Measurements from ENCODE around the gene ZBTB16.

Gene ZBTB16

DNA sequence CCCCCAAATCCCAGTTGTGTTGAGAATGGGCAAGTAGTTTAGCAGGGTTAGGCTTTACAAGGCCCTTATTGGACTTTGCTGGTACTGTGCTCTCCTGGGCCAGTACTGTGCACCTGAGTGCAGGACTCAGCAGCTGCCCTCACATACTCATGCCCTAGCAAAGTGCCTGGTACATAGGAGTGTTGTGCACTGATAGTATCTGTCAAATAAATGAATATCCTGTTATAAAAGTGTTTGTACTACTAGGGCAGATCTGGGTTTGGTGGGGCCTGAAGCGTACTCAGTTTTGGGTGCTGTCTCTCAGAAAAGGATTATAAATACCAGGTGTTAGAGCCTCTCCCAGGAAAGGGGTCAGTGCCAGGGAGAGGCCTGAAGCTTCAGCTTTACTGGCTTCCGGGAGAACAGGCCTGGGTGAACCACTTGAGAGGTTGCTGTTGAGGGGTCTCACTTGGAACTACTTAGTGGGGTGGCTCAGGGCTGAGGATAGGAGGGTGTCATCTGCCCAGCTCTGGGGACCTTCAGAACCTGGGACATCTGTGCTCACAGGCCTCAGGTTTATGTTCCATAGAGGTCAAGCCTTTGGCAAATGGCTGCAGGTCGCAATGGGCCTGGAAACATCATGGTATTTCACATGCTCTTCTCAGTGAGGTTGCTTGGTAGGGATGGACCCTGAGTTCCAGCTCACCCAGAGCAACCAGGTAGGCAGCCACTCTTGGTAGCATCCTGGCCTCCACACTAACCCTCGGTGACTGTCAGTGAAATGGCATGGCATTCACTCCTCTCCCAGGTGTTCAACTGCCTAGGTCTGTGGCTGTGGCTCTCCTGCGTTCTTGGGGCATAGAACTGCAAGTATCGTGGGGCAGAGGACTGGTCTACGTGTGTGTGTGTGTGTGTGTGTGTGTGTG, 106.1 kb downstream of the ZBTB16 start:
- H3K27me3 Mint-ChIP-seq (ENCODE audit: low read depth, poor library complexity) = peaks cover 5% of the 10 kb centered on the region
- H3K9me3 Mint-ChIP-seq = no peaks in the 10 kb centered on the region
- no peaks in the 10 kb centered on the region for H3K36me3 Mint-ChIP-seq (ENCODE audit: low read depth)
- no peak for DNase-seq
- H3K27ac Mint-ChIP-seq = no peak overlapping the region
- TF ChIP-seq, protein P1, sequence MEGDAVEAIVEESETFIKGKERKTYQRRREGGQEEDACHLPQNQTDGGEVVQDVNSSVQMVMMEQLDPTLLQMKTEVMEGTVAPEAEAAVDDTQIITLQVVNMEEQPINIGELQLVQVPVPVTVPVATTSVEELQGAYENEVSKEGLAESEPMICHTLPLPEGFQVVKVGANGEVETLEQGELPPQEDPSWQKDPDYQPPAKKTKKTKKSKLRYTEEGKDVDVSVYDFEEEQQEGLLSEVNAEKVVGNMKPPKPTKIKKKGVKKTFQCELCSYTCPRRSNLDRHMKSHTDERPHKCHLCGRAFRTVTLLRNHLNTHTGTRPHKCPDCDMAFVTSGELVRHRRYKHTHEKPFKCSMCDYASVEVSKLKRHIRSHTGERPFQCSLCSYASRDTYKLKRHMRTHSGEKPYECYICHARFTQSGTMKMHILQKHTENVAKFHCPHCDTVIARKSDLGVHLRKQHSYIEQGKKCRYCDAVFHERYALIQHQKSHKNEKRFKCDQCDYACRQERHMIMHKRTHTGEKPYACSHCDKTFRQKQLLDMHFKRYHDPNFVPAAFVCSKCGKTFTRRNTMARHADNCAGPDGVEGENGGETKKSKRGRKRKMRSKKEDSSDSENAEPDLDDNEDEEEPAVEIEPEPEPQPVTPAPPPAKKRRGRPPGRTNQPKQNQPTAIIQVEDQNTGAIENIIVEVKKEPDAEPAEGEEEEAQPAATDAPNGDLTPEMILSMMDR (IDR thresholded peaks at IDR 0.05) = no peak
- H3K4me3 Mint-ChIP-seq = no peak overlapping the region
- peaks cover 99% of the 10 kb centered on the region for H3K4me1 Mint-ChIP-seq

DNA sequence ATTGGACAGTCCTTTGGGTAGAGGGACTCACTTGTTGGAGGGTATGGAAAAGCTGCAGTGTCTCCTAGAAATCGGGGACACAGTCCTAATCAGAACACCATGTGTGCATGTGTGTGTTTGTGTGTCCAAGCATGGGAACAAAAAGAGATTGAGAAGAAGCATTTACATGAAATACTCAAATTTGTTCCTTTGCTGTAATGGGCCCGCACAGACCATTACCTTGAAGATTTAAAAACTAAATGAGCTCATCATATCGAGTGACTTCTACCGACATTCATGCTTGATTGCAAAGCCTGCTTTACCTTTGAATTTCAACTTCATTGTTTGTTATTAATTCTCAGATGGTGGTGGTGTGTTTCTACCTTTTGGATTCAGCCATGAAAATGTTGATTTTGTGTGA, 106.9 kb downstream of the ZBTB16 start:
- peak overlapping the region; percentile 35 for H3K4me3 Mint-ChIP-seq
- H3K36me3 Mint-ChIP-seq (ENCODE audit: low read depth) = no peaks in the 10 kb centered on the region
- TF ChIP-seq, protein P1 (IDR thresholded peaks at IDR 0.05) = no peak
- peaks cover 99% of the 10 kb centered on the region for H3K4me1 Mint-ChIP-seq
- H3K27ac Mint-ChIP-seq = peak overlapping the region; percentile 47
- no peak for DNase-seq
- no peaks in the 10 kb centered on the region for H3K9me3 Mint-ChIP-seq
- H3K27me3 Mint-ChIP-seq (ENCODE audit: low read depth, poor library complexity) = peaks cover 5% of the 10 kb centered on the region

DNA sequence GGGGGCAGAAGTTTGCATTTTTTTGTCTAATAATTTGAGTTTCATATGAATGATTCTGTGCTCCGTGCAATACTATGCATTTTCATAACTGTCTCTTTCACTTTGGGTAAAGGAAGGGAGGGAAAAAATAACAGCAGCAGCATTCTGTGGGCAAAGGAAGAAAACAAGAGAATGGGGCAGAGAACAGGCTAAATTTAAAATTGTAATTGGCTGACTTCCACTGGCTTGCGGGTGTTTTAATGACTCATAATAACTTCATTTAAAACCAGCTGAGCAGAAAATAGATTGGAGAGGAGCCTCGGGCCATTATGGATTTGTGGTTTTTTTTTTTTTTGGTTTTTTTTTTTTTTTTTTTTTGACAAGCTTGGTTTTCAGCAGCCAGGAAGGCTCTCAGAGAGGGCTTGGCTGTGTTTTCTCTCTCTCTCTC, 107.4 kb downstream of the ZBTB16 start:
- TF ChIP-seq, protein P1 (IDR thresholded peaks at IDR 0.05) = no peak
- Mint-ChIP-seq H3K4me3 (peak overlapping the region; percentile 35), H3K27me3 (ENCODE audit: low read depth, poor library complexity) (peaks cover 5% of the 10 kb centered on the region), H3K36me3 (ENCODE audit: low read depth) (no peaks in the 10 kb centered on the region), H3K4me1 (peaks cover 99% of the 10 kb centered on the region), H3K27ac (peak overlapping the region; percentile 47), H3K9me3 (no peaks in the 10 kb centered on the region)
- DNase-seq = no peak

DNA sequence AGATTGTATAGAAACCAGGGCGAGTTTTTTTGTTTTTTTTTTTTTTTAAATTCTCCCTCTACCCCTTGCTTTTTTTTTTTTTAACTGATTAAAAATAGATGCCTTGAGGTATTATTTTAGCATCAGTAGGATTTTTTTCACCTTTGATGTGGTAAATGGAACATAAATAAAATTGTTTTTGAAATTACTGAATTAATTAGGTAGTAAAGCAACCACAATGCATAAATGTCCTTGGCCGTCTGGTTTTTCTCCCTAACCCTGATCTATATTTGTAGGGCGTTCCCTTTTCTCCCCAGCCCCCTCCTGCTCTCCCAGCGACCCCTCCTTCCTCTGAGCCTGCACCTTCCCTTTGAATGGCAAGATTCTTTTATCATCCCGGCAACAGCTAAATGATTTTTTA, 107.8 kb downstream of the ZBTB16 start:
- Mint-ChIP-seq H3K27ac (peak overlapping the region; percentile 34), H3K9me3 (no peaks in the 10 kb centered on the region), H3K36me3 (ENCODE audit: low read depth) (no peaks in the 10 kb centered on the region), H3K27me3 (ENCODE audit: low read depth, poor library complexity) (peaks cover 5% of the 10 kb centered on the region), H3K4me1 (peaks cover 99% of the 10 kb centered on the region), H3K4me3 (peak overlapping the region; percentile 19)
- TF ChIP-seq, protein P1 (IDR thresholded peaks at IDR 0.05) = no peak
- no peak for DNase-seq

DNA sequence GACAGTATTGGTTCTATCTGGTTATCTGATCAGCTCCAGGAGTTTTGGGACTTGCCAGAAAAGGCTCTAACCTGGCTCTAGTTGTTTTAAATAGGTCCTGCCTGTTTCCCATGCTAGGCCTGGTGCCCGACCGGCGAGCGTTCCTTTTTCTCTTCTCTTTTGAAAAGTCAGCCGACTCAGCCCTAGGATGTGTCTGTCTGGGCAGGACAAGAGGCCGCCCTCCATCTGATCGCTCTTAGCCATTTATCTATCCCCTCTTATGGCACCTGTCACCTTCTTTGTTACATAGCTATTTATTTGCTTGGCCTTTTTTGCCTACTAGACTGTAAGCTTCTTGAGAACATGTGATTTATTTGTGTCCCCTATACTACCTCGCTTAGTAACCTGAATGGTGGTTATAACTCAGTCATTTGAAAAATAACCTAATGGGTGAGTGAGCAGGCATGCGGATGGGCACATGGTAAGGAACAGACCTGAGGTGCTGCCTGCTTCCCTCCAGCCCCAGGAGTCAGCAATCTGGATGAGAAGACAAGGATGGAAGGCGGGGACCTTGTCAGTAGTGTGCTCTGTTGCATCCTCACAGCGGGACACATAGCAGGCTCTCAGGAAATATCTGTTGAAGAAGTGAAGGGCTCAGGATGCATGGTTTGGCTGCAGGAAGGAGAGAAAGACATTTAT, 108.4 kb downstream of the ZBTB16 start:
- TF ChIP-seq, protein P1 (IDR thresholded peaks at IDR 0.05) = no peak
- H3K9me3 Mint-ChIP-seq = no peaks in the 10 kb centered on the region
- H3K27ac Mint-ChIP-seq = peak overlapping the region; percentile 34
- peak overlapping the region; percentile 19 for H3K4me3 Mint-ChIP-seq
- peaks cover 99% of the 10 kb centered on the region for H3K4me1 Mint-ChIP-seq
- no peaks in the 10 kb centered on the region for H3K36me3 Mint-ChIP-seq (ENCODE audit: low read depth)
- peaks cover 5% of the 10 kb centered on the region for H3K27me3 Mint-ChIP-seq (ENCODE audit: low read depth, poor library complexity)
- no peak for DNase-seq
